Neutrophil (primary cell): ENCODE measurements around the gene ACBD5.
A peak's percentile ranks its signal among the peaks of the same experiment; 100 is the strongest.
"Not testable (repeated sequence)": the region's sequence is repeated elsewhere in the genome, so short reads cannot be mapped to it uniquely, and the experiment has no call there.

Experiments
- H3K27ac ChIP-seq: fragments of 200-600 bp; sonication (generic); 2 replicates; pipeline ENCODE4 v1.5.1; 2016; ENCODE audit warnings: mild to moderate bottlenecking, moderate library complexity
- H3K27me3 ChIP-seq: fragments of 200-600 bp; sonication (generic); 2 replicates; pipeline ENCODE4 v1.6.0; 2016; ENCODE audit warnings: mild to moderate bottlenecking
- H3K36me3 ChIP-seq: fragments of 200-600 bp; sonication (generic); 2 replicates; pipeline ENCODE4 v1.5.1; 2017
- H3K4me1 ChIP-seq, 2 experiments: fragments of 200-600 bp in 1 of 2; sonication (generic) in 1 of 2; 1 replicate in 1 of 2; 2 replicates in 1 of 2; pipeline versions ENCODE4 v1.5.1 to v1.6.1; 2013 to 2016; ENCODE audit warnings: low read depth in 1 of 2, low read length in 1 of 2, mild to moderate bottlenecking in 1 of 2, moderate library complexity in 1 of 2; ENCODE audit not compliant: control insufficient read depth in 1 of 2, insufficient read depth in 1 of 2
- H3K4me3 ChIP-seq, 2 experiments: fragments of 200-600 bp in 1 of 2; sonication (generic) in 1 of 2; 1 replicate in 1 of 2; 2 replicates in 1 of 2; pipeline ENCODE4 v1.5.1; 2013 to 2016; ENCODE audit warnings: low read depth in 1 of 2, low read length in 1 of 2, mild to moderate bottlenecking in 1 of 2, moderate library complexity in 1 of 2
- H3K9me3 ChIP-seq: fragments of 200-600 bp; sonication (generic); 2 replicates; pipeline ENCODE4 v1.5.1; 2016
- CTCF ChIP-seq: fragments of 200-600 bp; sonication (generic); IDR thresholded peaks from 2 replicates; pipeline ENCODE4 v1.5.1; 2016; ENCODE audit warnings: antibody characterized with exemption

Gene ACBD5

DNA sequence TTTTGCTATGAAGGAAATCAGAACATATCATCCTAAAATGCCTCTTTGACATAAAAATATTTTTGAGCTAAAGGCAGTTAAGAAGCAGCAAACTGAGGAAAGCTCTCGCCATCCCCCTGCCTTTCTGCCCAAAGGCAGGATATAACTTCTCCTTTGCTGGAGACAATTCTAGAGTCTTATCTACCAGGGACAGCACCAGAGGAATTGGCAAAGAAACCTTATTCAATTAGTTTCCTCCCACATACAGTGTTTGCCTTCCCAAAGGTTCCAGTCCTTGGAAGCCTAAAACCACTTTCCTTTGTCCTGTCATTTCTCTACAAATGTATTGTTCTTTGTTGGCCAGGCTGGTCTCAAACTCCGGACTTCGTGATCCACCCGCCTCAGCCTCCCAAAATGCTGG lies 51.7 kb downstream of the ACBD5 start:
- Histone ChIP-seq H3K9me3 (no peaks in the 10 kb centered on the region), H3K36me3 (peaks cover 37% of the 10 kb centered on the region), H3K27me3 (no peaks in the 10 kb centered on the region), H3K4me1 (no peaks in the 10 kb centered on the region), H3K27ac (no peak overlapping the region), H3K4me3 (no peak overlapping the region)
- TF ChIP-seq CTCF = no peak

- Histone ChIP-seq H3K4me3 (no peak overlapping the region), H3K9me3 (no peaks in the 10 kb centered on the region), H3K27ac (no peak overlapping the region), H3K4me1 (no peaks in the 10 kb centered on the region), H3K36me3 (peaks cover 39% of the 10 kb centered on the region), H3K27me3 (no peaks in the 10 kb centered on the region)
- TF ChIP-seq CTCF = no peak
Observed at GRCh38 chr10:27188259-27188658, 52.3 kb downstream of the ACBD5 start.

DNA sequence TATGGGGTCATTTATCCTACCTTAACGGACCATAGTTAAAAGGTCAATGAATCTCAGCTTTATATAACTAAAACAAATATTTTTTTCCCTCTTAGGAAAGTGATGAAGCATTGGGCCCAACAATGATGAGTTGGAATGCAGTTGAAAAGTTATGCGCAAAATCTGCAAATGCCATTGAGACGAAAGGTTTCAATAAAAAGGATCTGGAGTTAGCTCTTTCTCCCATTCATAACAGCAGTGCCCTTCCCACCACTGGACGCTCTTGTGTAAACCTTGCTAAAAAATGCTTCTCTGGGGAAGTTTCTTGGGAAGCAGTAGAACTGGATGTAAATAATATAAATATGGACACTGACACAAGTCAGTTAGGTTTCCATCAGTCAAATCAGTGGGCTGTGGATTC lies 70.7 kb downstream of the ACBD5 start:
- no peaks in the 10 kb centered on the region for H3K9me3 ChIP-seq
- no peak for TF ChIP-seq CTCF
- no peaks in the 10 kb centered on the region for H3K27me3 ChIP-seq

DNA sequence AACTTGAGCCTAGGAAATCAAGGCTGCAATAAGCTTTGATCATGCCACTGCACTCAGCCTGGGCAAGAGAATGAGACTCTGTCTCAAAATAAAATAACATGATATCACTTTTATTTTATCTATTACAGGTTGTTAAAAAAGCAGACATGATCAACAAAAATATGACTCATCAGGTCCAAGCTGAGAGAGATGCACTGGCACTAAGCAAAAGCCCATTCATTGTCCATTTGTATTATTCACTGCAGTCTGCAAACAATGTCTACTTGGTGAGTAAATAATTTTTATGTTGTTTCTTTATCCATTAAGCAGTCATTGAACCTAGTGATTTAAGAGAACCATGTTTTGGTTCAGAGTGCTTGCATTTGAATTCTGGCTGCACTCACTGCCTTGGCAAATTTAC lies 82.2 kb downstream of the ACBD5 start:
- TF ChIP-seq CTCF = no peak

More for the DNA sequence above, 70.7 kb downstream of the ACBD5 start:
- Histone ChIP-seq H3K27ac (no peak overlapping the region), H3K4me3 (no peak overlapping the region), H3K4me1 (no peaks in the 10 kb centered on the region), H3K36me3 (peaks cover 81% of the 10 kb centered on the region)

DNA sequence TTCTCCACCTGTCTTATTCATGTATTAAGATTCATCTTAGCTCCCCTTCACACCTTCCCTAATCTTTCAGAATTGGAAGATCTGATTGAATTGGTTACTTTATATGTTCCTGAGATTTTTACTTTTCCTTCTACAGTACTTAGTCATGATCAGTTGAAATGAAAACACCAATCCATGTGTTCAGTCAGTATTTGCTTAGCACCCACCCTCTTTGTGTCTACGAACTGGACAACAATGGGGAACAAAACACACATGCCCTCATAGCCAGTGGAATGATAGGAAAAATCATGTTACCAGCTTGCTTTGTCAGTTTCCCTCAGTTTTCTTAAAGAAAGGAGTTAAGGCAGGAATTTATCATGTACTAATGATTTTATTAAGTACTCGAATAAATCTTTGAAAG lies 83.4 kb downstream of the ACBD5 start:
- H3K4me3 ChIP-seq = no peak overlapping the region
- no peak for TF ChIP-seq CTCF
- H3K4me1 ChIP-seq = peaks cover 25 to 30% of the 10 kb centered on the region in 2 experiments
- no peaks in the 10 kb centered on the region for H3K9me3 ChIP-seq
- peaks cover 31% of the 10 kb centered on the region for H3K36me3 ChIP-seq
- H3K27me3 ChIP-seq = no peaks in the 10 kb centered on the region
- no peak overlapping the region for H3K27ac ChIP-seq

More for the DNA sequence above, 82.2 kb downstream of the ACBD5 start:
- Histone ChIP-seq H3K27me3 (no peaks in the 10 kb centered on the region), H3K27ac (no peak overlapping the region), H3K36me3 (peaks cover 40% of the 10 kb centered on the region), H3K4me1 (peaks cover 13 to 18% of the 10 kb centered on the region in 2 experiments), H3K9me3 (no peaks in the 10 kb centered on the region), H3K4me3 (no peak overlapping the region)

- Histone ChIP-seq H3K4me3 (peak overlapping the region; percentile 86 to 92), H3K36me3 (peaks cover 25% of the 10 kb centered on the region), H3K27ac (peak overlapping the region; percentile 99), H3K4me1 (peaks cover 28 to 33% of the 10 kb centered on the region in 2 experiments)
- H3K27me3 ChIP-seq, H3K9me3 ChIP-seq: not testable (repeated sequence)
Observed at GRCh38 chr10:27156566-27156965, 84.0 kb downstream of the ACBD5 start.
